ENCODE measurements around the gene DNAJA2.
"Not testable (repeated sequence)": the region's sequence is repeated elsewhere in the genome, so short reads cannot be mapped to it uniquely, and the experiment has no call there.

Gene DNAJA2

GRCh38 chr16:46950009-46950408 is 23.5 kb downstream of the DNAJA2 start:
- peak; percentile 13 for DNase-seq (ENCODE audit: low read depth)
- no peak overlapping the region for H3K4me3 ChIP-seq (ENCODE audit: low read depth, low read length)
- TF ChIP-seq CTCF (IDR thresholded peaks at IDR 0.05; ENCODE audit: control insufficient read depth, extremely low read depth, insufficient read depth): no peak

GRCh38 chr16:46949241-46949892 is 24.1 kb downstream of the DNAJA2 start:
- peak; percentile 17 for DNase-seq (ENCODE audit: low read depth)
- TF ChIP-seq CTCF (IDR thresholded peaks at IDR 0.05; ENCODE audit: control insufficient read depth, extremely low read depth, insufficient read depth): no peak

GRCh38 chr16:46948548-46949166 is 24.8 kb downstream of the DNAJA2 start:
- TF ChIP-seq CTCF (IDR thresholded peaks at IDR 0.05; ENCODE audit: control insufficient read depth, extremely low read depth, insufficient read depth): no peak
- no peak for DNase-seq (ENCODE audit: low read depth)
- no peak overlapping the region for H3K4me3 ChIP-seq (ENCODE audit: low read depth, low read length)

More at GRCh38 chr16:46949241-46949892, 24.1 kb downstream of the DNAJA2 start:
- H3K4me3 ChIP-seq (ENCODE audit: low read depth, low read length): no peak overlapping the region

GRCh38 chr16:46947900-46948547 is 25.4 kb downstream of the DNAJA2 start:
- H3K4me3 ChIP-seq (ENCODE audit: low read depth, low read length): no peak overlapping the region
- DNase-seq (ENCODE audit: low read depth): peak; percentile 26
- peak; percentile 59 for TF ChIP-seq CTCF (IDR thresholded peaks at IDR 0.05; ENCODE audit: control insufficient read depth, extremely low read depth, insufficient read depth)

- not testable (repeated sequence) for DNase-seq (ENCODE audit: low read depth); H3K4me3 ChIP-seq (ENCODE audit: low read depth, low read length)
These were observed 28.8 kb downstream of the DNAJA2 start for GRCh38 chr16:46944713-46945112.

GRCh38 chr16:46937536-46937935 is 35.9 kb downstream of the DNAJA2 start:
- no peak for TF ChIP-seq CTCF (IDR thresholded peaks at IDR 0.05; ENCODE audit: control insufficient read depth, extremely low read depth, insufficient read depth)
- no peak for DNase-seq (ENCODE audit: low read depth)
- H3K4me3 ChIP-seq (ENCODE audit: low read depth, low read length): no peak overlapping the region

- DNase-seq (ENCODE audit: low read depth): no peak
- no peak for TF ChIP-seq CTCF (IDR thresholded peaks at IDR 0.05; ENCODE audit: control insufficient read depth, extremely low read depth, insufficient read depth)
- no peak overlapping the region for H3K4me3 ChIP-seq (ENCODE audit: low read depth, low read length)
These were observed 40.7 kb downstream of the DNAJA2 start for GRCh38 chr16:46932802-46933201.
